ENCODE results near the gene CDC42SE1.
A peak's percentile ranks its signal among the peaks of the same experiment; 100 is the strongest.

CDC42SE1 gene

DNA sequence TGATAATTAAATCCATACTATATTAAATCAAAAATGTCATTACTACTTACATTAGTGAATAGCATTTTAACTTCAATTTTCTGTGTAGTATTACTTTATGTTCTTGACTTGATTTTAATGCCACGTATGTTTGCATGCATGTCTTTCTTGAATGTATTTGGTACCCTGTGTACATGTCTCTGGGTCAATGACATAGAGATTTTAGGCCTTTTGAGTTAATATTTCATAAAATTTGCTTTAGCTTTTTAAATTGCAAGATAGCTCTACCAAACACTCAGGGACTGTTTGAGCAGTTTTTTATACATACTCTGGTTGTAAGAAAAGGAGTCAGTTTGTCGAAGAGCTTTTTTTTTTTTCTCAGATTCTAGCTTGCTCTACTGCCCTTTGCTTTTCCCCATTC is 2.3 kb upstream of the CDC42SE1 start:
- peaks cover 22% of the 10 kb centered on the region for H3K4me1 Mint-ChIP-seq
- H3K9me3 Mint-ChIP-seq = no peaks in the 10 kb centered on the region
- no peak for DNase-seq (ENCODE audit: low spot score in 2 of 2)
- H3K27ac Mint-ChIP-seq = no peak overlapping the region
- H3K4me3 Mint-ChIP-seq = no peak overlapping the region
- ATAC-seq (ENCODE audit: low read depth) = no peak
- peaks cover 16% of the 10 kb centered on the region for H3K36me3 Mint-ChIP-seq
- H3K27me3 Mint-ChIP-seq = no peaks in the 10 kb centered on the region

DNA sequence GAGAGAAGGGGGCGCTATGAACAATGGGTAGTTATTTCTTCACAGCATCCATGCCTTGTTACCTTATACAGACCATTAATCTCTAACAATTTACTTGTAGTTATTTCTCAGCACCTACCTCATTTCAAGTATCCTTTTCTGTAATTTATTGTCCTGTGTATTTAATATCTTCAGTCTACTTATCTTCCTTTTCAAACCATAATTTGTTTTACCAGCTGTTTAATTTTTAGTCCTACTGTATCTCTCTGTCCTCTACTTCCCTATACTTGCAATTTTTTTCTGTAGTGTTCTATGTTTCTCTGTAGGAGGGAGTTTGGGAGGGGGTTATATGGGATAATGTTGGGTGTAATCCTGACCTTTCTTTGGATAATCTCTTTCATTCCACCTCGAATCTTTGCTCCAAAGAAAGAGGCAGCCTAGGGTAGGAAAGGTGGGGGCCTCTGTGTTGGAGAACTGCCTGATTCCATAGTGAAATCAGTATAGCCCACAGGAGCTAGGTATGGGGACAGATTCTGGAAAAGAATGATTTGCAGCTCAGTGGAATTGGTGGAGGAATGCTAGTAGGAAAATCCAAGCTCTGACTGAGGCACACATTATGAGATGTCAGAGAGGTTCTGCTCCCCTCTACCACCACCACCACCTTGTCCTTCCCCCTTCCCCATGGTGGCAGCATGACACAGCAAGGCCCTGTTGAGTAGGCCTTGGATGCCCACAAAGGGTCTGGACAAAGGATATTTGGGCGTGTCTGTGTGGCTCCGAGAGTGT is 1.4 kb upstream of the CDC42SE1 start:
- H3K9me3 Mint-ChIP-seq = no peaks in the 10 kb centered on the region

DNA sequence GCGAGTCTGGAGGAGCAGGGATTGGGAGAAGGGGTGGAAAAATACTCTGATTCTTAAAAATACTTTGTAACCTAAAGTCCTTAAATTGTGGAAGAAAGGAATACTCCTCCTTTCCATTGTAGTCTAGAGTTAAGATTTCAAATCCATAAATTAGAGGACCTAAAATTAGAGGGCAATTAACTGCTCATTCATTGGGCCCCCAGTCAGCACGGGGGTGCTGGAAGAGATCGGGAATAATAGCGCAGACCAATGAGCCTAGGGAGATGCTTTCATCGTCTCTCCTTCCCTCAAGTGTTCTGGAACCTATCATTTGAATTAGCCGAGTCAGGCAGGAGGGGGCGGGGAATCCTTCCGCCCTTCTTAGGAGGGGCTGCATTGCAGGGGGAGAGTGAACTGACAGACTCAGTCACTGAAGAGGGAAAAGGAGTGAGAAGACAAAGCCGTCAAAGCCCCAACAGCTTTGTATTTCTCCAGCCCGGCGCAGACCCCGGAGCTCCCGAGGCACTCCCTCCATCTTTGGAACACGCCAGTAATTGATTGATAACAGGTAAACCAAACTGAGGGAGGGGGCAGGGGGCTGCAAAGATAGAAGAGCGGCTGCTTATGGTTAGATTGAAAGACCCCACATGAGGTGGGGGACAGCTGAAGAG is 710 bp upstream of the CDC42SE1 start, which contains the start of gene MLLT11:
TSS of gene MLLT11 (plus strand) at position 391 of the 650 bp plus-strand sequence. CDS start 6,828 bp downstream, outside the sequence.
- H3K9me3 Mint-ChIP-seq = no peaks in the 10 kb centered on the region
- H3K36me3 Mint-ChIP-seq = peaks cover 24% of the 10 kb centered on the region
- ATAC-seq (ENCODE audit: low read depth) (no peak), DNase-seq (ENCODE audit: low spot score in 2 of 2) (peak in 1 of 2 donors; percentile 27)
- peak within 1 kb of the TSS; percentile 99 for H3K27ac Mint-ChIP-seq
- peak within 1 kb of the TSS; percentile 96 for H3K4me3 Mint-ChIP-seq
- peaks cover 35% of the 10 kb centered on the region for H3K4me1 Mint-ChIP-seq
- H3K27me3 Mint-ChIP-seq = no peaks in the 10 kb centered on the region

More for the DNA sequence above, 1.4 kb upstream of the CDC42SE1 start:
- H3K4me1 Mint-ChIP-seq = peaks cover 29% of the 10 kb centered on the region
- no peaks in the 10 kb centered on the region for H3K27me3 Mint-ChIP-seq
- DNase-seq (ENCODE audit: low spot score in 2 of 2) (no peak), ATAC-seq (ENCODE audit: low read depth) (no peak)
- peaks cover 21% of the 10 kb centered on the region for H3K36me3 Mint-ChIP-seq
- H3K4me3 Mint-ChIP-seq = peak overlapping the region; percentile 96
- peak overlapping the region; percentile 99 for H3K27ac Mint-ChIP-seq

DNA sequence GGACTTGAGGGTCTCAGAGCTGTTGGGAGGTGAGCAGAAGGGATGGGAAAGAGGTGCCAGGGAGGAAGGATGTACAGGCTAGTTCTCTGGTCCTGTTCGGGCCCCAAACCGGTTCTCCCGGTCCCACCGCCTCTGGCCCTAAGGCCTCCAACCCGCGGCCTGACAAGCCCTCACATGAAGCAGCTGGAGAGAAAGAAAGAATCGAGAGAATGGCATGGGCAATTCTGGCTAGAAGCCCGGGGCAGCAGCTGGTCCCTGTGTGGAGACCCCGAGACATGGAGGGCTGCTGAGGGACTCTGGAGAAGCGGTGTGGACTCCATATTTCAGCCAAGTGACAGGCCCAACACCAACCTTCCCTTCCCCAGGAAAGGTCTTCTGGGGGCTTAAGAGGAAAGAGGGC is 730 bp downstream of the CDC42SE1 start:
- ATAC-seq (ENCODE audit: low read depth) (no peak), DNase-seq (ENCODE audit: low spot score in 2 of 2) (no peak)
- peak overlapping the region; percentile 99 for H3K27ac Mint-ChIP-seq
- no peaks in the 10 kb centered on the region for H3K9me3 Mint-ChIP-seq
- peaks cover 43% of the 10 kb centered on the region for H3K4me1 Mint-ChIP-seq
- no peaks in the 10 kb centered on the region for H3K27me3 Mint-ChIP-seq
- H3K36me3 Mint-ChIP-seq = peaks cover 33% of the 10 kb centered on the region
- peak overlapping the region; percentile 96 for H3K4me3 Mint-ChIP-seq

DNA sequence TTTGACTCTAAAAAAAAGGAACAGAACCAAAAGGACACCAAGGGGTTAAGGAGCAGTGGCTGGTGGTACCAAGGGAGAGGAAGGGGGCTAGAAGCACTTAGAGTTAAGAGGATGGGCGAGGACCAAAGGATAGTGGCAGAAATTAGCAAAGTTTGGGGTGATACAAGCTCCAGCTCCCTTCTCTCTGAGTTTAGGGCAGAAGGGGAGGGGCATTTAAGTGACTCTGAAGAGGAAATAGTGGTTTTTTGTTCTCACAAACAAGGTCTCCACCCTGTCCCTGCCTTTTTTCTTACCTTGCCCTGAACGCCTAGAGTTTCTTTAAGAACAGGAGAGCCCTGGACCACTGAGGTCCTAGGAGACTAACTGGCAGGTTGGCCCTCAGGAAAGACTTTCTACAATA is 3.3 kb downstream of the CDC42SE1 start:
- Mint-ChIP-seq H3K36me3 (peaks cover 43% of the 10 kb centered on the region), H3K9me3 (no peaks in the 10 kb centered on the region), H3K4me3 (peak overlapping the region; percentile 96), H3K27me3 (no peaks in the 10 kb centered on the region), H3K4me1 (peaks cover 53% of the 10 kb centered on the region), H3K27ac (peak overlapping the region; percentile 99)
- peak; percentile 27 for ATAC-seq (ENCODE audit: low read depth)
- DNase-seq (ENCODE audit: low spot score in 2 of 2) = peak in 1 of 2 donors; percentile 32

DNA sequence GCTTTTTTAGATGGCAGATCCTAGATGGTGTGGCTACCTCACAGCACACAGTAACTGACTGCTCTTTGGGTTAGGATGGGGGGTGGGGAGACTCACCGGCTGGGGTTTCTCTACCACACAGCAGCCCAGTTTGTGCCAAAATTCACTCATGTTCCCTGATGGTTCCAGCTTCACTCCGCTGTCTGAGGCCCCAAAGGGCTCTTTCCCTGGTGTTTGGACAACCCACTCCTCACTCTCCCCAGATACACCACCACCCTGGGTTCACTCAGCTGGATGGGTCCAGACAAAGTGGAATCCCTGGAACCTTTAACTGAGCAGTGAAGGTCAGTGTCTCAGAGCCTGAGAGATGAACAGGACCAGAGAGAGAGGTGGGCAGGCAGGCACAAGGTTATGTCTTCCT is 3.8 kb downstream of the CDC42SE1 start:
- peak overlapping the region; percentile 96 for H3K4me3 Mint-ChIP-seq
- H3K27ac Mint-ChIP-seq = peak overlapping the region; percentile 99
- H3K4me1 Mint-ChIP-seq = peaks cover 50% of the 10 kb centered on the region
- H3K9me3 Mint-ChIP-seq = no peaks in the 10 kb centered on the region
- no peak for DNase-seq (ENCODE audit: low spot score in 2 of 2)
- no peak for ATAC-seq (ENCODE audit: low read depth)
- H3K36me3 Mint-ChIP-seq = peaks cover 43% of the 10 kb centered on the region
- no peaks in the 10 kb centered on the region for H3K27me3 Mint-ChIP-seq

DNA sequence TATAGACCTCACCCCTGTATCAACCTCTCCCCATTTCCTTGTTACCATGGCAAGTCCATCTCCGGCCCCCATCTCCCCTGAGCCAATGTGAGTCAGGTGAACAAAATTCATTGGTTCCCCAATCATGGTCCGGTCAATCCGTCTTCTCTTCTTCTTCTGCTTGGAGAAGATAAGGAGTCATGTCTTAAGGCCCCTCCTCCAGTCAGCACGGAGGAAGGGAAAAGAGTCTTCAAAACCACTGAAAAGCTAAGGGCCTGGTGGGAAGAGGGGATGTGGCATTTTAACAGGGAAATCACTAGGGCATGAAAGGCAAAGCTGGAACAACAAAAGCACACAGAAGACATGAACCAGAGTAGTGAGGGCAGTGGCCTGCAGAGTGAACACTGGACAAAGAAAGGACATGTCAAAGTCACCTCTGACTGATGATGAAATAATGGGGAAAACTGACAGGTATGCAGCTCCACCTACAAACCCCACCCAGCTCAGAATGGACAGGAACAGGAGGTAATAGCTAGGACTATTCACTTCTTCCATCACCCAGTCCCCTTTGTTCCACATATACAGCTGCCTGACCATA is 4.4 kb downstream of the CDC42SE1 start:
- Mint-ChIP-seq H3K4me1 (peaks cover 47% of the 10 kb centered on the region), H3K36me3 (peaks cover 43% of the 10 kb centered on the region), H3K27me3 (no peaks in the 10 kb centered on the region), H3K9me3 (no peaks in the 10 kb centered on the region), H3K4me3 (peak overlapping the region; percentile 96), H3K27ac (peak overlapping the region; percentile 99)
- DNase-seq (ENCODE audit: low spot score in 2 of 2) (no peak), ATAC-seq (ENCODE audit: low read depth) (no peak)

DNA sequence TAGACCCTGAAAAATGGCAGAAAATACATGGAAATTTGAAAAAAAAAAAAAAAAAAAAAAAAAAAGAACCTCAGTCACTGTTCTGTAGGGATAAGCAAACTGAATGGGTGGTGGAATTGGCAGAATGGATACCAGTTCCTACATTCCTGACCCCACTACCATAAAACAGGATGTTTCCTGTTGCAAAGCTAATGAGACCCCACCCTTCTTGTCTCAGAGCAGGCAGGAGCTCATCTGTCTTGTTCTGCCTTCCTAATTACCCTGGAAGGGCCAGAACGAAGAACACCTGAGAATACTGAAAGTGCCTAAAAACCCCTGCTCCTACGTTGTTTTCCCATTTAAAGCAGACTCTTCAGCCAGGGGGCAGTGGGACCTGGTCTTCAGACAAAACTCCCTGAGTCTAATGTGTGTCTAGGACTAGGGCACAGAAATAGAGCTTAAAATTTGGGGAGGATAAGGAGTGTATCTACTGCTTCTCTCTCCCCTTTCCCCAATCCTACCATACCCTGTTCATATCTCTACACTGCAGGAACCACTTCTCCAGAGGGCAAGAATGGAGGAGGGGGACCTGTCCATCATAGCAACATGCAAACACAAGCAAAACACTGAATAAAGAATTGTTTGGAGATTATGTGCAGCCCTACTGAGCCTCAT is 7.9 kb downstream of the CDC42SE1 start:
- Mint-ChIP-seq H3K4me3 (no peak overlapping the region), H3K27ac (no peak overlapping the region), H3K36me3 (peaks cover 27% of the 10 kb centered on the region), H3K4me1 (peaks cover 42% of the 10 kb centered on the region), H3K27me3 (no peaks in the 10 kb centered on the region), H3K9me3 (no peaks in the 10 kb centered on the region)
- ATAC-seq (ENCODE audit: low read depth) (no peak), DNase-seq (ENCODE audit: low spot score in 2 of 2) (no peak)

DNA sequence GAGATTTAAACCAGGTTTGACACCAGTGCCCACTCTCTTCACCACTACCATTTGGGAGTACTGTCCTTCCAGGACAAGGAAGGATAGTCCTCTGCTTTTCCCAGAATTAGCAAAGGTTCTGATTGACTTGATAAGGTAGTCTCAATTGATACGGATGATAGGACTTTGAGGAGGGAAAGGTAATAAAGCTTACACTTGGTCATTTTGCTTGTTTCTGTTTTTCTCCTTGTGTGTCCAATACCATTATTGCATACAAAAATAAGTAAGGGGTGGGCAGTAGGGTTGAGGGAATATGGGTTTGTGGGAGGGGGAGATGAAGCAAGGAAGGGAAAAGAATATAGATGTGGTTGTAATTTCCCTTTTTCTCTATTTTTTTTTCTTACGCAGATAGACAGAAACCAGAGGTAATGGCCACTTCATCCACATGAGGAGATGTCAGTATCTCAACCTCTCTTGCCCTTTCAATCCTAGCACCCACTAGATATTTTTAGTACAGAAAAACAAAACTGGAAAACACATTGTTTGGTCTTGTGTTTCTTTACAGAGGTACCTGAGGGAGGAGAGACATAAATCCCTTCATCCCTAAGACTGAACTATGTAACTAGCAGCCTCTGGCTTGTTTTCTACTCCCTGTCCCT is 9.3 kb downstream of the CDC42SE1 start:
- Mint-ChIP-seq H3K27ac (peak overlapping the region; percentile 72), H3K9me3 (no peaks in the 10 kb centered on the region), H3K4me1 (peaks cover 31% of the 10 kb centered on the region), H3K27me3 (no peaks in the 10 kb centered on the region), H3K4me3 (no peak overlapping the region), H3K36me3 (peaks cover 20% of the 10 kb centered on the region)
- ATAC-seq (ENCODE audit: low read depth) (no peak), DNase-seq (ENCODE audit: low spot score in 2 of 2) (no peak)

DNA sequence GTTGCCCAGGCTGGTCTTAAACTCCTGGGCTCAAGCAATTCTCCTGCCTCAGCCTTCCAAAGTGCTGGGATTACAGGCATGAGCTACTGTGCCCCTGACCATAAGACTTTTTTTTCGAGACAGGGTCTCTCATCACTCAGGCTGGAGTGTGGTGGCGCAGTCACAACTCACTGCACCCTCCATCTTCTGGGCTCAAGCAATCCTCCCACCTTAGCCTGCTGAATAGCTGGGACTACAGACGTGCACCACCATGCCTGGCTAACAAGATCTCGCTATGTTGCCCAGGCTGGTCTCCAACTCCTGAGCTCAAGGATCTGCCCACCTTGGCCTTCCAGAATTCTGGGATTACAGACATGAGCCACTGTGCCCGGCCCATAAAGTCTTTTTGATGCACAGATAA is 10.0 kb downstream of the CDC42SE1 start:
- Mint-ChIP-seq H3K4me1 (peaks cover 27% of the 10 kb centered on the region), H3K36me3 (peaks cover 16% of the 10 kb centered on the region), H3K4me3 (no peak overlapping the region), H3K9me3 (no peaks in the 10 kb centered on the region), H3K27ac (peak overlapping the region; percentile 72), H3K27me3 (no peaks in the 10 kb centered on the region)
- DNase-seq (ENCODE audit: low spot score in 2 of 2) (no peak), ATAC-seq (ENCODE audit: low read depth) (no peak)

DNA sequence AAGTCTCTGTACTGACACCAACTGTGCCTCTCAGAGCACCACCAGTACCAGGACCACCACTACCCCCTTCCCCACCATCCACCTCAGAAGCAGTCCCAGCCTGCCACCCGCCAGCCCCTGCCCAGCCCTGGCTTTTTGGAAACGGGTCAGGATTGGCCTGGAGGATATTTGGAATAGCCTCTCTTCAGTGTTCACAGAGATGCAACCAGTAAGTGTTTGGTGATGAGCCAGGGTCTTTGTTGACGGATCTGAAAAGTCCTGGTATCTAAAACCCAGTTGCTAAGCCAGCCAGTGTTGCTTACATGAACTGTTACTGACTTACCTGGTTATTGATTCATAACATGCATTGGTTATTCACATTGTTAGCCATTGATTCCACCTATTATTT is 10.8 kb downstream of the CDC42SE1 start:
- H3K27me3 Mint-ChIP-seq = no peaks in the 10 kb centered on the region
- H3K4me1 Mint-ChIP-seq = peaks cover 24% of the 10 kb centered on the region
- peak overlapping the region; percentile 88 for H3K27ac Mint-ChIP-seq
- H3K9me3 Mint-ChIP-seq = no peaks in the 10 kb centered on the region
- ATAC-seq (ENCODE audit: low read depth) (no peak), DNase-seq (ENCODE audit: low spot score in 2 of 2) (no peak)
- H3K36me3 Mint-ChIP-seq = peaks cover 12% of the 10 kb centered on the region
- H3K4me3 Mint-ChIP-seq = peak overlapping the region; percentile 92

DNA sequence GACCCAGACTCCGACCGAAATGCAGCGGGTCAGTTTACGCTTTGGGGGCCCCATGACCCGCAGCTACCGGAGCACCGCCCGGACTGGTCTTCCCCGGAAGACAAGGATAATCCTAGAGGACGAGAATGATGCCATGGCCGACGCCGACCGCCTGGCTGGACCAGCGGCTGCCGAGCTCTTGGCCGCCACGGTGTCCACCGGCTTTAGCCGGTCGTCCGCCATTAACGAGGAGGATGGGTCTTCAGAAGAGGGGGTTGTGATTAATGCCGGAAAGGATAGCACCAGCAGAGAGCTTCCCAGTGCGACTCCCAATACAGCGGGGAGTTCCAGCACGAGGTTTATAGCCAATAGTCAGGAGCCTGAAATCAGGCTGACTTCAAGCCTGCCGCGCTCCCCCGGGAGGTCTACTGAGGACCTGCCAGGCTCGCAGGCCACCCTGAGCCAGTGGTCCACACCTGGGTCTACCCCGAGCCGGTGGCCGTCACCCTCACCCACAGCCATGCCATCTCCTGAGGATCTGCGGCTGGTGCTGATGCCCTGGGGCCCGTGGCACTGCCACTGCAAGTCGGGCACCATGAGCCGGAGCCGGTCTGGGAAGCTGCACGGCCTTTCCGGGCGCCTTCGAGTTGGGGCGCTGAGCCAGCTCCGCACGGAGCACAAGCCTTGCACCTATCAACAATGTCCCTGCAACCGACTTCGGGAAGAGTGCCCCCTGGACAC is 11.3 kb downstream of the CDC42SE1 start:
- peaks cover 25% of the 10 kb centered on the region for H3K4me1 Mint-ChIP-seq
- DNase-seq (ENCODE audit: low spot score in 2 of 2) = peak; percentile 40 to 63

DNA sequence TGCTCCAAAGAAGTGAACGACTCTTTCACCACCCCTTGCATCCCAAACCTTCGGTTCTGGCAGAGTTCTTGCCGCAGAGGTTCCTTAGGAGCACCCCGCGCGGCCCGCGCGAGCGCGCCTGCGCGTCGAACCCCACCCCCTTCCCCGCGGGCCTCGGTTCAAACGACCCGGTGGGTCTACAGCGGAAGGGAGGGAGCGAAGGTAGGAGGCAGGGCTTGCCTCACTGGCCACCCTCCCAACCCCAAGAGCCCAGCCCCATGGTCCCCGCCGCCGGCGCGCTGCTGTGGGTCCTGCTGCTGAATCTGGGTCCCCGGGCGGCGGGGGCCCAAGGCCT is 11.9 kb downstream of the CDC42SE1 start, which contains the start of gene C1orf56:
TSS of gene C1orf56 (plus strand) at position 161 of the 334 bp plus-strand sequence. CDS start at position 258, 97 bp downstream.
- H3K36me3 Mint-ChIP-seq = peaks cover 13% of the 10 kb centered on the region
- H3K4me1 Mint-ChIP-seq = peaks cover 23% of the 10 kb centered on the region
- H3K9me3 Mint-ChIP-seq = no peaks in the 10 kb centered on the region
- no peaks in the 10 kb centered on the region for H3K27me3 Mint-ChIP-seq
- peak within 1 kb of the TSS; percentile 92 for H3K4me3 Mint-ChIP-seq
- DNase-seq (ENCODE audit: low spot score in 2 of 2) (peak; percentile 38 to 48), ATAC-seq (ENCODE audit: low read depth) (peak; percentile 58)
- H3K27ac Mint-ChIP-seq = peak within 1 kb of the TSS; percentile 88

More for the DNA sequence above, 11.3 kb downstream of the CDC42SE1 start:
- ATAC-seq (ENCODE audit: low read depth) = peak; percentile 82
- Mint-ChIP-seq H3K27ac (peak overlapping the region; percentile 88), H3K9me3 (no peaks in the 10 kb centered on the region), H3K27me3 (no peaks in the 10 kb centered on the region), H3K4me3 (peak overlapping the region; percentile 92), H3K36me3 (peaks cover 12% of the 10 kb centered on the region)

All from memory B cell (primary cell).